ENCODE measurements around the gene MYO3B. TPM values are rescaled to one million over a fixed set of nuclear protein-coding genes. Genes with fewer than 3 reads are reported as not detected.

The MYO3B gene
- total RNA-seq, 4 donors from 2014 or later: 0.48 TPM; not detected in 3

- H3K27ac ChIP-seq: no peak overlapping the region
- no peaks in the 10 kb centered on the region for H3K4me1 ChIP-seq
- no peaks in the 10 kb centered on the region for H3K36me3 ChIP-seq
- no peaks in the 10 kb centered on the region for H3K9me3 ChIP-seq
- no peak overlapping the region for H3K4me3 ChIP-seq
- TF ChIP-seq POLR2A (IDR thresholded peaks at IDR 0.05): no peak
- TF ChIP-seq EP300 (IDR thresholded peaks at IDR 0.05; ENCODE audit: low read depth): no peak
- no peak for TF ChIP-seq POLR2AphosphoS5 (IDR thresholded peaks at IDR 0.05)
- no peak for TF ChIP-seq CTCF (IDR thresholded peaks at IDR 0.05)
- intact Hi-C loops (cut with DNase I; ENCODE audit: low total_unique reads): no loop called here
- in situ Hi-C loops (cut with MboI; ENCODE audit: low pct_ligation_motif_present in 1 of 4, low pct_unique_long_range_greater_than_20kb in 1 of 4, low sequenced_read_pairs in 3 of 4): no loop called here
- DNase-seq: no peak
- WGBS, 2 donors (ENCODE audit: low coverage in 1 of 2): 64 to 73% methylated on average over 2 of the region's 2 CpGs
- H3K27me3 ChIP-seq: no peaks in the 10 kb centered on the region
Observed at GRCh38 chr2:170353723-170354122, 175.8 kb downstream of the MYO3B start.

- Histone ChIP-seq H3K9me3 (no peaks in the 10 kb centered on the region), H3K27ac (no peak overlapping the region), H3K27me3 (no peaks in the 10 kb centered on the region), H3K4me1 (no peaks in the 10 kb centered on the region), H3K4me3 (no peak overlapping the region), H3K36me3 (no peaks in the 10 kb centered on the region)
- TF ChIP-seq POLR2AphosphoS5 (IDR thresholded peaks at IDR 0.05): no peak
- TF ChIP-seq CTCF (IDR thresholded peaks at IDR 0.05): no peak
- TF ChIP-seq EP300 (IDR thresholded peaks at IDR 0.05; ENCODE audit: low read depth): no peak
- no peak for TF ChIP-seq POLR2A (IDR thresholded peaks at IDR 0.05)
- in situ Hi-C loops (cut with MboI; ENCODE audit: low pct_ligation_motif_present in 1 of 4, low pct_unique_long_range_greater_than_20kb in 1 of 4, low sequenced_read_pairs in 3 of 4): no loop called here
- WGBS, 2 donors (ENCODE audit: low coverage in 1 of 2): 62% methylated on average over 2 of the region's 2 CpGs; no CpG with 5 or more reads in 1 of the 2 donors
- no peak for DNase-seq
- intact Hi-C loops (cut with DNase I; ENCODE audit: low total_unique reads): no loop called here
Observed at GRCh38 chr2:170354388-170354787, 176.4 kb downstream of the MYO3B start.

GRCh38 chr2:170354855-170355780 is 177.2 kb downstream of the MYO3B start:
- WGBS, 2 donors (ENCODE audit: low coverage in 1 of 2): 69 to 83% methylated on average over 2 of the region's 2 CpGs
- in situ Hi-C loops (cut with MboI; ENCODE audit: low pct_ligation_motif_present in 1 of 4, low pct_unique_long_range_greater_than_20kb in 1 of 4, low sequenced_read_pairs in 3 of 4) (no loop called here), intact Hi-C loops (cut with DNase I; ENCODE audit: low total_unique reads) (no loop called here)
- Histone ChIP-seq H3K36me3 (no peaks in the 10 kb centered on the region), H3K4me1 (no peaks in the 10 kb centered on the region), H3K4me3 (no peak overlapping the region), H3K27me3 (peaks cover 5% of the 10 kb centered on the region), H3K27ac (no peak overlapping the region), H3K9me3 (no peaks in the 10 kb centered on the region)
- DNase-seq: no peak
- TF ChIP-seq EP300 (IDR thresholded peaks at IDR 0.05; ENCODE audit: low read depth): no peak
- no peak for TF ChIP-seq POLR2A (IDR thresholded peaks at IDR 0.05)
- no peak for TF ChIP-seq CTCF (IDR thresholded peaks at IDR 0.05)
- TF ChIP-seq POLR2AphosphoS5 (IDR thresholded peaks at IDR 0.05): no peak

GRCh38 chr2:170359466-170359865 is 181.5 kb downstream of the MYO3B start:
- intact Hi-C loops (cut with DNase I; ENCODE audit: low total_unique reads): no loop called here
- no peak for TF ChIP-seq POLR2AphosphoS5 (IDR thresholded peaks at IDR 0.05)
- TF ChIP-seq POLR2A (IDR thresholded peaks at IDR 0.05): no peak
- no peak for TF ChIP-seq EP300 (IDR thresholded peaks at IDR 0.05; ENCODE audit: low read depth)
- no peak for DNase-seq
- WGBS, 2 donors (ENCODE audit: low coverage in 1 of 2): 85 to 93% methylated on average over 3 of the region's 3 CpGs
- peaks cover 18% of the 10 kb centered on the region for H3K27me3 ChIP-seq
- no peak overlapping the region for H3K27ac ChIP-seq
- no peaks in the 10 kb centered on the region for H3K36me3 ChIP-seq
- in situ Hi-C loops (cut with MboI; ENCODE audit: low pct_ligation_motif_present in 1 of 4, low pct_unique_long_range_greater_than_20kb in 1 of 4, low sequenced_read_pairs in 3 of 4): no loop called here
- H3K4me1 ChIP-seq: peaks cover 0 to 5% (median 2%) of the 10 kb centered on the region in 4 donors
- H3K4me3 ChIP-seq: no peak overlapping the region
- no peaks in the 10 kb centered on the region for H3K9me3 ChIP-seq
